Subcutaneous adipose tissue (tissue), 4 donors: ENCODE measurements around the gene C2CD3. TPM values are rescaled to one million over a fixed set of nuclear protein-coding genes. Genes with fewer than 3 reads are reported as not detected.

Source experiments
- total RNA-seq, 4 donors: library from RNA; depleted of rRNA; stranded (reverse); fragments of >200 nt; gene quantifications; one replicate each; pipeline ENCODE4 v1.1.0, GENCODE V29; 2016
- TF ChIP-seq, protein P1 (sequence below): fragments of 450-650 bp; IDR thresholded peaks from one replicate; pipeline ENCODE4 v1.5.1; 2016; ENCODE audit warnings: low read depth, mild to moderate bottlenecking, control low read depth, antibody characterized with exemption, moderate library complexity

Gene C2CD3
- total RNA-seq, 4 donors from 2014 or later: 15.6 to 33.8 (median 17.5) TPM

- TF ChIP-seq, protein P1, sequence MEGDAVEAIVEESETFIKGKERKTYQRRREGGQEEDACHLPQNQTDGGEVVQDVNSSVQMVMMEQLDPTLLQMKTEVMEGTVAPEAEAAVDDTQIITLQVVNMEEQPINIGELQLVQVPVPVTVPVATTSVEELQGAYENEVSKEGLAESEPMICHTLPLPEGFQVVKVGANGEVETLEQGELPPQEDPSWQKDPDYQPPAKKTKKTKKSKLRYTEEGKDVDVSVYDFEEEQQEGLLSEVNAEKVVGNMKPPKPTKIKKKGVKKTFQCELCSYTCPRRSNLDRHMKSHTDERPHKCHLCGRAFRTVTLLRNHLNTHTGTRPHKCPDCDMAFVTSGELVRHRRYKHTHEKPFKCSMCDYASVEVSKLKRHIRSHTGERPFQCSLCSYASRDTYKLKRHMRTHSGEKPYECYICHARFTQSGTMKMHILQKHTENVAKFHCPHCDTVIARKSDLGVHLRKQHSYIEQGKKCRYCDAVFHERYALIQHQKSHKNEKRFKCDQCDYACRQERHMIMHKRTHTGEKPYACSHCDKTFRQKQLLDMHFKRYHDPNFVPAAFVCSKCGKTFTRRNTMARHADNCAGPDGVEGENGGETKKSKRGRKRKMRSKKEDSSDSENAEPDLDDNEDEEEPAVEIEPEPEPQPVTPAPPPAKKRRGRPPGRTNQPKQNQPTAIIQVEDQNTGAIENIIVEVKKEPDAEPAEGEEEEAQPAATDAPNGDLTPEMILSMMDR: no peak
These were observed 84.4 kb downstream of the C2CD3 start for GRCh38 chr11:74086242-74086884.

- TF ChIP-seq, protein P1: no peak
These were observed 85.3 kb downstream of the C2CD3 start for GRCh38 chr11:74085542-74085892.

DNA sequence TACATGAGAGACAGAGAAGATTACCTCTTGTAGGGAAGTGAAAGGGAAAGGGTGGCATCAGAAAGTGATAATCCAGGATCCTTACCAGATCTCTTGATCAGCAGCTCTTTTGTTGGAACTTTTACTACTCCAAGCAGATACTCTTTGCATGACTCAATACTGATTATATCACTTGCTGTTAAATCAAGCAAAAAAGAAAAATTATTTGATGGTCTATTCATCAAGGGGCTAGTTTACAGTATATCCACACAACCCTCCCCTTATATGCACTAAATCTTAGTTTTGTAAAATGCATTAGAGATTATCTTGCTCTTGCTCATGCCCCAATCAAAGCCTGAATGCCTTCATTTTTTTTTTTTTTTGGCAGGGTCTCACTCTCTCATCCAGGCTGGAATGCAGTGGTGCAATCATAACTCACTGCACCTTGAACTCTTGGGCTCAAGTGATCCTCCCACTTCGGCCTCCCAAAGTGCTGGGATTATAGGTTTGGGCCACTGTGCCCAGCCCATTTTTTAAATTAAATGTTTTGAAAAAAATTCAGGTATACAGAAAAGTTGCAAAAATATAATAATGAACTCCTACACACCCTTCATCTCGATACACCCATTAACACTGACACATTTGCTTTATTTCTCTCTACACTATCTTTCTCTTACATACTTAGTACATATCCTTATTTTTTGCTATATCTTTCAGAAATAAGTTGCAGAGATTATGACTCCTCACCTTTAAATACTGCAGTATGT is 85.8 kb downstream of the C2CD3 start:
- TF ChIP-seq, protein P1: no peak

- TF ChIP-seq, protein P1: no peak
These were observed 89.4 kb downstream of the C2CD3 start for GRCh38 chr11:74081428-74081827.

DNA sequence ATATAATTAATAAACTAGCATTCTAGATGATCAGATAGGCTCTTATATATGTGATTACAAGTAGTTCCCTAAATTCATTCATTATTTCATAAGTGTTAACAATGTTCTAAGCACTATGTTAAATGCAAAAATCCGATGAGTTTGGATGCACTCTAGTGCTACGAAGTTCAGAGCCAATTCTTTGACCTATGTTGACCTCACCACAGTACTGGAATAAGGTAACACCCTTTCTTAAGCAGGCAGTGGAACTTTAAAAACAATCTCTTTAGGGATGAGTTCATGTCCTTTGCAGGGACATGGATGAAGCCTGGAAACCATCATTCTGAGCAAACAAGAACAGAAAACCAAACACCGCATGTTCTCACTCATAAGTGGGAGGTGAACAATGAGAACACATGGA is 93.6 kb downstream of the C2CD3 start:
- TF ChIP-seq, protein P1: no peak

DNA sequence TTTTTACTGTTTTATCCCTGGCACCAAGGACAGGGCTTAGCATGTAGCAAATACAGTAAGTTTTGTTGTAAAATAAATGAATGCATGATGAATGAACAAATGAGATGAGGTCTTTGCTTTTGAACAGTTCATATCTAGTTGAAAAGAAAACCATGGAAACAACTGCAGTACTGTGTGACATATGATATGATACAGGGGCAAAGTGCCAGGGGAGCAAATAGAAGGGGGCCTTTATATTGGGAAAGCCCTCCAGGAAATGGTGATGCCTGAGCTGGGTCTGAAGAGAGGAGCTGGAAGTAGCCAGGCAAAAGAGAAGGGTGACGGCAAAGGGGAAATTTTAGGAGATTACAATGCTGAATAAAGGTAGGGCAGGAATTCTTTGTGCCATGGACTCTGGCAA is 98.1 kb downstream of the C2CD3 start:
- TF ChIP-seq, protein P1: no peak

DNA sequence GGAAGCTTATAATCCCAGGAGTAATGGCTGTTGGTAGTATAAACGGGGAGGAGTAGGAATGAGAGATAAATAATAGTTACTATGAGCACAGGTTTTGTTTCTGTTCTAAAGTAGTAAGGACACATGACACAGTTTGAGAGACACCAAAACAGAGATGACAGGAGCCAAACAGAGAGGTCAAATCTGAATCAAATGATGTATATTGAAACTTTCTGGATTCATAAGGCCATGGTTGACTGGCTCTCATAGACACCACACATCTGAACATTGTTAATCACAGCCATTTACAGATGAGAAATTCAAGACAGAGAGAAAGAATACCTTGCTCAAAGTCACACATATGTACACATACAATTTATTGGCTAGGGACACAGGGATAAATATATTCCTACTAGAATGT is 98.5 kb downstream of the C2CD3 start:
- TF ChIP-seq, protein P1: no peak
